IMR-90 (cell line): ENCODE results near the gene HOXC10. TPM values are rescaled to one million over a fixed set of nuclear protein-coding genes. Genes with fewer than 3 reads are reported as not detected.

ENCODE experiments used
- ATAC-seq: fragments of 200-7000 bp; cut with Tn5 transposase; 2 replicates; pipeline ENCODE4 v1.9.1; 2020; ENCODE audit warnings: low read depth, mild to moderate bottlenecking, moderate library complexity
- BruUV-seq: library from RNA; stranded (reverse); fragments of 400-500 nt; replicated peaks from 2 replicates; lab custom pipeline; 2021; lab: Mats Ljungman, UMichigan
- CTCF ChIA-PET: fragments of 300-600 bp; formaldehyde crosslinking; extraction: SDS; loops from one replicate; lab custom pipeline; 2021; ENCODE audit warnings: antibody characterized with exemption; lab: Yijun Ruan, JAX
- POLR2A ChIA-PET: fragments of 300-600 bp; sonication (Branson Sonifier 250); formaldehyde crosslinking; loops from one replicate; lab custom pipeline; 2022; ENCODE audit warnings: antibody characterized with exemption; ENCODE audit not compliant: unreplicated experiment; lab: Charles Lee
- DNase-seq: peaks from one replicate; pipeline ENCODE4 v3.0.0; 2013
- H2AFZ ChIP-seq: replicated peaks from 2 replicates; pipeline ENCODE3; 2013; ENCODE audit warnings: low read length, mild to moderate bottlenecking; ENCODE audit not compliant: poor library complexity
- H2AK5ac ChIP-seq: 2 replicates; pipeline ENCODE4 v1.6.1; 2013; ENCODE audit warnings: low read depth, low read length, inconsistent platforms
- H2AK9ac ChIP-seq: replicated peaks from 2 replicates; pipeline ENCODE3; 2013; ENCODE audit warnings: mild to moderate bottlenecking, low read depth, low read length, moderate library complexity; ENCODE audit not compliant: poor library complexity
- H2BK120ac ChIP-seq: 2 replicates; pipeline ENCODE4 v1.6.1; 2013; ENCODE audit warnings: low read depth, low read length, inconsistent platforms
- H2BK15ac ChIP-seq: 3 replicates; pipeline ENCODE4 v1.6.1; 2013; ENCODE audit warnings: low read depth, low read length, inconsistent platforms
- H2BK20ac ChIP-seq: 2 replicates; pipeline ENCODE4 v1.6.1; 2013; ENCODE audit warnings: low read depth, mild to moderate bottlenecking, inconsistent platforms, low read length, moderate library complexity
- H2BK5ac ChIP-seq: 2 replicates; pipeline ENCODE4 v1.6.1; 2013; ENCODE audit warnings: mild to moderate bottlenecking, low read depth, low read length, inconsistent platforms; ENCODE audit not compliant: poor library complexity, severe bottlenecking
- H3K14ac ChIP-seq: replicated peaks from 2 replicates; pipeline ENCODE4 v1.6.1; 2013; ENCODE audit warnings: low read depth, low read length, inconsistent platforms
- H3K18ac ChIP-seq: 2 replicates; pipeline ENCODE4 v1.6.1; 2013; ENCODE audit warnings: low read depth, low read length, control low read depth
- H3K23ac ChIP-seq: 2 replicates; pipeline ENCODE4 v1.6.1; 2013; ENCODE audit warnings: low read depth, low read length, inconsistent platforms
- H3K27ac ChIP-seq: 2 replicates; pipeline ENCODE4 v1.5.1; 2013; ENCODE audit warnings: mild to moderate bottlenecking, control low read depth, low read length; ENCODE audit not compliant: insufficient read depth
- H3K27me3 ChIP-seq: 2 replicates; pipeline ENCODE4 v1.6.1; 2013; ENCODE audit warnings: low read length; ENCODE audit not compliant: control insufficient read depth, insufficient read depth
- H3K36me3 ChIP-seq: 2 replicates; pipeline ENCODE4 v1.6.1; 2013; ENCODE audit warnings: low read length, mixed read lengths; ENCODE audit not compliant: control insufficient read depth, insufficient read depth
- H3K4ac ChIP-seq: 2 replicates; pipeline ENCODE4 v1.6.1; 2013; ENCODE audit warnings: low read depth, low read length, inconsistent platforms
- H3K4me1 ChIP-seq: 2 replicates; pipeline ENCODE4 v1.6.1; 2013; ENCODE audit warnings: low read length, mixed read lengths; ENCODE audit not compliant: control insufficient read depth, insufficient read depth
- H3K4me2 ChIP-seq: 2 replicates; pipeline ENCODE4 v1.6.1; 2013; ENCODE audit warnings: low read depth, mild to moderate bottlenecking, control low read depth, low read length, moderate library complexity
- H3K4me3 ChIP-seq: 2 replicates; pipeline ENCODE4 v1.5.1; 2013; ENCODE audit warnings: low read depth, mild to moderate bottlenecking, control low read depth, low read length, moderate library complexity; ENCODE audit not compliant: insufficient read depth
- H3K56ac ChIP-seq: 2 replicates; pipeline ENCODE4 v1.6.1; 2013; ENCODE audit warnings: low read length, inconsistent platforms; ENCODE audit not compliant: insufficient read depth; ENCODE audit errors: extremely low read depth
- H3K79me1 ChIP-seq, 2 experiments: 2 replicates each; pipeline ENCODE4 v1.6.1; 2013; ENCODE audit warnings: low read length in 2 of 2, inconsistent platforms in 1 of 2, low read depth in 1 of 2
- H3K9ac ChIP-seq: 2 replicates; pipeline ENCODE4 v1.6.1; 2013; ENCODE audit warnings: low read depth, low read length, control low read depth
- H3K9me1 ChIP-seq: 2 replicates; pipeline ENCODE4 v1.6.1; 2013; ENCODE audit warnings: low read length, inconsistent platforms; ENCODE audit not compliant: insufficient read depth
- H3K9me3 ChIP-seq: 2 replicates; pipeline ENCODE4 v1.6.1; 2013; ENCODE audit warnings: low read length; ENCODE audit not compliant: control insufficient read depth, insufficient read depth
- H4K20me1 ChIP-seq: 2 replicates; pipeline ENCODE4 v1.6.1; 2013; ENCODE audit warnings: low read length, inconsistent platforms; ENCODE audit not compliant: insufficient read depth
- H4K5ac ChIP-seq: 2 replicates; pipeline ENCODE4 v1.6.1; 2013; ENCODE audit warnings: mild to moderate bottlenecking, low read depth, low read length, control low read depth
- H4K8ac ChIP-seq, 2 experiments: 2 replicates each; pipeline ENCODE4 v1.6.1; 2013; ENCODE audit warnings: low read depth in 2 of 2, low read length in 2 of 2, control low read depth in 1 of 2, inconsistent platforms in 1 of 2
- H4K91ac ChIP-seq: 2 replicates; pipeline ENCODE4 v1.6.1; 2013; ENCODE audit warnings: low read depth, low read length, inconsistent platforms; ENCODE audit not compliant: insufficient read depth
- BHLHE40 ChIP-seq: fragments of 150-350 bp; IDR thresholded peaks from 2 replicates; pipeline ENCODE4 v1.6.1; 2016; ENCODE audit warnings: mild to moderate bottlenecking, low read depth, low read length
- CEBPB ChIP-seq: IDR thresholded peaks from 2 replicates; pipeline ENCODE4 v1.6.1; 2012; ENCODE audit warnings: low read depth, low read length, improper control_type of control experiment
- FOS ChIP-seq: fragments of 150-350 bp; IDR thresholded peaks from 2 replicates; pipeline ENCODE4 v1.6.1; 2016; ENCODE audit warnings: low read depth, low read length
- MAZ ChIP-seq: IDR thresholded peaks from 2 replicates; pipeline ENCODE4 v1.6.1; 2012; ENCODE audit warnings: low read depth, mild to moderate bottlenecking, low read length, improper control_type of control experiment, moderate library complexity, borderline replicate concordance
- MXI1 ChIP-seq: IDR thresholded peaks from 2 replicates; pipeline ENCODE4 v1.6.1; 2012; ENCODE audit warnings: low read depth, mild to moderate bottlenecking, low read length, moderate library complexity, borderline replicate concordance
- RAD21 ChIP-seq: IDR thresholded peaks from 2 replicates; pipeline ENCODE4 v1.6.1; 2012; ENCODE audit warnings: low read length, improper control_type of control experiment
- RCOR1 ChIP-seq: IDR thresholded peaks from 2 replicates; pipeline ENCODE4 v1.6.1; 2012; ENCODE audit warnings: mild to moderate bottlenecking, low read length, improper control_type of control experiment; ENCODE audit not compliant: insufficient replicate concordance
- WGBS, 2 experiments: methylation state at CpG; one replicate each; pipeline versions ENCODE4 v1.1.5 to v1.1.7; 2013; ENCODE audit warnings: missing lambda C conversion rate in 2 of 2; ENCODE audit not compliant: insufficient read length in 1 of 2; ENCODE audit errors: extremely low coverage in 2 of 2; 5-methylcytosine and 5-hydroxymethylcytosine counted together
- dilution Hi-C: fragments of 300-500 bp; cut with HindIII; formaldehyde crosslinking; loops from one replicate; pipeline ENCODE4 v1.14.3; 2018; ENCODE audit warnings: low sequenced_read_pairs; ENCODE audit not compliant: unreplicated experiment
- in situ Hi-C: fragments of 300-500 bp; cut with MboI; formaldehyde crosslinking; loops from 3 replicates; pipeline ENCODE4 v1.14.3; 2019; ENCODE audit warnings: low sequenced_read_pairs, inconsistent platforms, mixed read lengths
- intact Hi-C: fragments of 100-400 bp; cut with micrococcal nuclease; formaldehyde crosslinking; loops from 2 replicates; pipeline ENCODE4 v1.10.0; 2022
- polyA plus RNA-seq, 3 experiments: library from polyadenylated mRNA; depleted of rRNA; stranded (reverse); fragments of >200 nt; gene quantifications; 2 replicates each; pipeline ENCODE4 v1.2.3, GENCODE V29; 2012; ENCODE audit warnings: low replicate concordance in 1 of 3
- total RNA-seq: library from RNA; depleted of rRNA; stranded (reverse); fragments of >200 nt; gene quantifications from 2 replicates; pipeline ENCODE4 v1.2.3, GENCODE V29; 2012
- TF ChIP-seq, protein P1 (sequence below): fragments of 150-350 bp; IDR thresholded peaks from 2 replicates; pipeline ENCODE4 v1.6.1; 2016; ENCODE audit warnings: low read depth, mild to moderate bottlenecking, low read length, moderate library complexity, borderline replicate concordance

HOXC10 gene
- total and polyA plus RNA-seq, 2 of the 4 experiments (the other 2 are of a cell fraction): 0.15 TPM; not detected in 1

DNA sequence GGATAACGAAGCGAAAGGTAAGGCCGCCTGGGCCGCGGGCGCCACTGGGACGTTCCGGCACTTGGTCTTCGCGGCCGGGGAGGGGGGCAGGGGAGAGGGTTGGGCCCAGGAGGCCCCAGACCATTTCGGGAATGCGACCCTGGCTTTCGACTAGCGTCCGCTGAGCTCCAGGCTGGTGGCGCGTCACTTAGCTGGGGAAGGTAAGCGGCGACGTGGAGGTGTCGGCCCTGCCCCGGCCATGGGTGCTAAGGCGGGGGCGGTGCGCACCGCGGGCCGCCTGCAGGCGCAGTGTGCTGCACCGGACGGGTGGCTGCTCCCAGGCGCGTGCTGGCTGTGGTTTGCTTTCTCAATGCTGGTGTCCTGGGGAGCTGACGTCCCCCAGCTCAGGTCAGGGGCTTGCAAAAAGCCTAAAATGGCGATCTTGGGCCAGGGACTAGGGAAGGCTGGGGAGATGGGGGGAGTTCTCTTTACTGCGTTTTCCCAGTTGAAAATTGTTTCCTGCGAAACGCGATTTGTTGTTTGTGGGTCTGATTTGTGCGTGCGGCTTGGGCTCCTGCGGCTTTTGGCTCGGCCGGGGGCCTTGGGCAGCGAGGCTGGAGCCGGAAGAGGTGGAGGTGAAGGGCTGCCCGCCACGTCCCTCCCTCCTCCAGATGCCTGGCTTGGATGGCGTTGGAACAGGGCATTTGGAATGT lies 1.2 kb downstream of the HOXC10 start:
- TF ChIP-seq FOS (no peak), RAD21 (no peak), MXI1 (no peak), MAZ (no peak), CEBPB (no peak), BHLHE40 (no peak), RCOR1 (no peak)
- TF ChIP-seq, protein P1, sequence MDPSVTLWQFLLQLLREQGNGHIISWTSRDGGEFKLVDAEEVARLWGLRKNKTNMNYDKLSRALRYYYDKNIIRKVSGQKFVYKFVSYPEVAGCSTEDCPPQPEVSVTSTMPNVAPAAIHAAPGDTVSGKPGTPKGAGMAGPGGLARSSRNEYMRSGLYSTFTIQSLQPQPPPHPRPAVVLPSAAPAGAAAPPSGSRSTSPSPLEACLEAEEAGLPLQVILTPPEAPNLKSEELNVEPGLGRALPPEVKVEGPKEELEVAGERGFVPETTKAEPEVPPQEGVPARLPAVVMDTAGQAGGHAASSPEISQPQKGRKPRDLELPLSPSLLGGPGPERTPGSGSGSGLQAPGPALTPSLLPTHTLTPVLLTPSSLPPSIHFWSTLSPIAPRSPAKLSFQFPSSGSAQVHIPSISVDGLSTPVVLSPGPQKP: no peak
- H3K4ac ChIP-seq: no peak overlapping the region
- no peaks in the 10 kb centered on the region for H3K9me1 ChIP-seq
- no peak overlapping the region for H3K27ac ChIP-seq
- no peak overlapping the region for H2BK5ac ChIP-seq
- no peak overlapping the region for H2BK15ac ChIP-seq
- BruUV-seq: no TSS peak
- dilution Hi-C loops (no loop called here), in situ Hi-C loops (no loop called here), intact Hi-C loops (loop anchor here (5.0 kb wide), 1 partner anchor 219 kb away; no protein-coding TSS in a partner anchor)
- no peaks in the 10 kb centered on the region; the same call in 1 of the 2 replicates for H4K20me1 ChIP-seq
- H2BK120ac ChIP-seq: no peak overlapping the region
- no peak overlapping the region for H4K8ac ChIP-seq
- H3K4me2 ChIP-seq: no peak overlapping the region
- H3K23ac ChIP-seq: no peak overlapping the region
- ATAC-seq: no peak
- H2AK5ac ChIP-seq: no peak overlapping the region
- no peaks in the 10 kb centered on the region for H3K79me1 ChIP-seq
- peaks cover 5% of the 10 kb centered on the region for H3K9me3 ChIP-seq
- no peak overlapping the region for H2AK9ac ChIP-seq
- no peak for DNase-seq
- H3K4me3 ChIP-seq: no peak overlapping the region
- H2AFZ ChIP-seq: no peak overlapping the region
- POLR2A ChIA-PET: interaction anchor here (0.6 kb wide), 1 partner anchor 249 kb away, joined by 3 read pairs; no protein-coding TSS in a partner anchor
- H3K27me3 ChIP-seq: peaks cover 96% of the 10 kb centered on the region
- CTCF ChIA-PET: no interaction called here
- H3K9ac ChIP-seq: no peak overlapping the region
- no peak overlapping the region for H3K56ac ChIP-seq
- 0 out of 2 replicates have a peak, but pooled peaks cover 2% of the 10 kb centered on the region for H3K4me1 ChIP-seq
- 0% methylated on average over 12 of the region's 50 CpGs; no CpG with 5 or more reads in 1 of the 2 experiments for WGBS, 2 experiments
- no peak overlapping the region for H3K14ac ChIP-seq
- H4K91ac ChIP-seq: no peak overlapping the region
- no peak overlapping the region for H2BK20ac ChIP-seq
- no peak overlapping the region for H3K18ac ChIP-seq
- H4K5ac ChIP-seq: no peak overlapping the region
- H3K36me3 ChIP-seq: no peaks in the 10 kb centered on the region
